ENCODE measurements around the gene PTPRD. TPM values are rescaled to one million over a fixed set of nuclear protein-coding genes. Genes with fewer than 3 reads are reported as not detected.
A peak's percentile ranks its signal among the peaks of the same experiment; 100 is the strongest.
"Not testable (repeated sequence)": the region's sequence is repeated elsewhere in the genome, so short reads cannot be mapped to it uniquely, and the experiment has no call there.

Gene PTPRD
- total RNA-seq, 1 donor from 2014 or later: 1.8 TPM

DNA sequence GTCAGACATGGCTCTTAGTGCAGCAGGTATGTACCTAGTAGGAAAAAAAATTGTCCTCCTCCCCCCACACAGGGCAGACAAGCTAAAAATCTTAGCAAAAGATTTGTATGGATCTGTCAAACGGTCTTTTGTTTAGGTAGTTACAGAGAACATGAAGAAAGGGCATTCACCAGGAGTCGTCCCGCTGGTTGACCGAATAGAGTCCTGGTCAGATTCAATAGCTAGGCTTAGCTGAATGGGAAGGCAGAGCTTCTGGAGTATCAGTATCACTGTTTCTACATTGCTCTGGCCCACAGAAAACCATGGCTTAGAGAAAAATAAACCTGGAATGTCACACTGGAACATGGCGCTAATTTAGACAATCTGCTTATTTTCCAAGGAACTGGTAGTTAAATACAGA, 642.3 kb downstream of the PTPRD start:
- DNase-seq (ENCODE audit: low read depth in 2 of 2): no peak

DNA sequence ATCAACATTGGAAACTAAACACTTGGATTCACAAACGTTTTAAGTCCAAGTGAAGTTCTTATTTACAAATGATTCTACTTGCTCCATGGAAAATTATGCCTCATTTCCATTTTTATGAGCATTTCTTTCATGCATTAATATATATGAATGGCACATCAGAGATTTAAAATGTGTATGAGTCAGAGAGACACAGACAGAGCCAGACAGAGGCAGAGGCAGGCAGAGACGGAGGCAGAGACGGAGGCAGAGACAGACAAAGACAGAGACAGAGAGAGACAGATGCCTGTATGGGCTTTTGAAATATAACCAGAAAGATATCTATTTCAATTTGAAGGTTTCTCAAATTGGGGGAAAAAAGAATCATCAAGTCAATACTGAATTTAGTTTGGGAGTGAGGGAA, 649.0 kb downstream of the PTPRD start:
- no peak for DNase-seq (ENCODE audit: low read depth in 2 of 2)

GRCh38 chr9:9961934-9962333, 650.9 kb downstream of the PTPRD start:
- DNase-seq (ENCODE audit: low read depth in 2 of 2): no peak

- DNase-seq (ENCODE audit: low read depth in 2 of 2): no peak
Observed at GRCh38 chr9:9961487-9961886, 651.3 kb downstream of the PTPRD start.

GRCh38 chr9:9951556-9952160, 661.1 kb downstream of the PTPRD start:
- DNase-seq (ENCODE audit: low read depth in 2 of 2): no peak

GRCh38 chr9:9950813-9951212, 662.0 kb downstream of the PTPRD start:
- DNase-seq (ENCODE audit: low read depth in 2 of 2): no peak

- no peak for DNase-seq (ENCODE audit: low read depth in 2 of 2)
Observed at GRCh38 chr9:9949978-9950377, 662.8 kb downstream of the PTPRD start.

DNA sequence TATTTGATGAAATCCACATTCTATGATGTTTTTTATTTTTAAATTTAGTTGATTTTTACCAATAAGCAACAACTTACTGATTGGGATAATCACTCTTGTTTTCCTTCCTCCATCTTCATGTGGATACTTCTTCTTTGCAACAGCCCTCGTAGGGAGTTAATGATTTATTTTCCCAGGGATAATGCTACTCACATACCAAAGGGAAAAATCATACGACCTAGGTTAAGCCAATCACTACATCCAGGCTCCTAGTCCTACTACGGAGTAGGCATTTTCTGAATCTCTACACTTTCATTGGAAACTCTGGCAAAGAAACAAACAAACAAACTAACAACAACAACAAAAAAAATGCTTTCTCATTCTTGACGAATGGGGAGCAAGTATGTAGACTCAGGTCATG, 663.4 kb downstream of the PTPRD start:
- no peak for DNase-seq (ENCODE audit: low read depth in 2 of 2)

DNA sequence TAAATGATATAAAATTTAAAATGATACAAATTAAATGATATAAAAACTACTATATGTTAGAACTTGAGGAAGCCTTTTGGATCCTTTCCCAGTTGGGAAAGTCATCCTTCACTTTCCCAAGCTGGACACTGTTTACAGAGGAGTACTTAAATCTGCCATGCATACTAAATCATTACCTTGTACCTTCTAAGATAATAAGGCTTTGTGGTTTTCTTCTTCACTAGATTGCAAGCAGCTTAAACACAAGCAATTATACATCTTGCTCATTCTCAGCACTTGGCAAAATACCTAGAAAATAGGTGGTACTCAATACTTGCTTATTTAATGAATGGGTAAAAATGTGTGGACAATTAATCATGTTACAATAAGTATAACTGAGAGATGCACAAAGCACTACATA, 666.8 kb downstream of the PTPRD start:
- no peak for DNase-seq (ENCODE audit: low read depth in 2 of 2)

DNA sequence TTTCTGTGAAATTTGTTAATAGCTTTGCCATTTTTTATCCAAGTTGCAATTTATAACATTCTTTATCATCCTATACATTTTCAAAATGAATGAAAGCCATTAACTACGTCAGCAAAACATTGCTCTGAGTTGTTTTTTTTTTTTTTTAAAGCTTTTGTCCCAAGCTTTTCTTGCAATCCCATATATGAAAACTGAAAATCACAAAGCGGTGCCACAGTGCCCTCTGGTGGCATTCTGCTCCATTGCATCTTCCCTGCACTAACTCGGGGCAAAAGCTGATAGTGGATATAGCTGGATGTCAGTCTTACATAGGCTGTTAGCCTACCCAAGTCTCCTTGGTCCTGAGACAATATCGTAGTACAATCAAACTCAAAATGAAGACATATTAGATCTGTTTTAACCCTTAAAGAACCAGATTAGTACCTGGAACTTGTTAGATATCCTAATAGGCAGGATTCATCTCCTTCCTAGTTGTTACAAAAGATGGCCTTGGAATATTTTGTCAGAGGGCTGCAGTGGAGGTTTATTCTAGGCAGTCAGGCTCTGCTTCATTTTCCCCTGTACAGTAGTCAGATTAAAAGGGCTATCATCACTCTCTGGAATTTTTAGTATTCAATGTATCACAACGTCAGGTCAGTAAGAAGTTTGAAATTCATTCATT, 669.9 kb downstream of the PTPRD start:
- DNase-seq (ENCODE audit: low read depth in 2 of 2): peak; percentile 32 to 51

- no peak for DNase-seq (ENCODE audit: low read depth in 2 of 2)
Observed at GRCh38 chr9:9938432-9938831, 674.4 kb downstream of the PTPRD start.

- not testable (repeated sequence) for DNase-seq (ENCODE audit: low read depth in 2 of 2)
Observed at GRCh38 chr9:9931464-9931863, 681.3 kb downstream of the PTPRD start.

DNA sequence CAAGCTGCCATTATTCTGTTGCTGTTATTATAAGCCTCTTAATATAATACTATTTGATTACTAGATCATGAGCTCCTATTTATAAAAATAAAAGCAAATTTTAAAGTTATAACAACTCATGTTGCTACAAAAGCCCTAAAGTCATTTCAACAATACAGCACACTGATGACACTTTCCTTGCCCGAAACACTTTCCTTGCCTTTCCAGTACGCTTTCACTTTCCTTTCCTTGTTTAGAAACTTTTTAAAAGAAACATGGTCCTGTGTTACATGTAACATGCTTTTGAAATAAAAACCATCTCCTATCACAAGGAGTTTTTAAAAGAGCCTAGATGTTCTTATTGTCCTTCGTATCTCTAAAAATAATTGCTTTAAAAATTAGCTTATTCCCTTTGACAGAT, 688.4 kb downstream of the PTPRD start:
- no peak for DNase-seq (ENCODE audit: low read depth in 2 of 2)

GRCh38 chr9:9921805-9922204, 691.0 kb downstream of the PTPRD start:
- DNase-seq (ENCODE audit: low read depth in 2 of 2): no peak

DNA sequence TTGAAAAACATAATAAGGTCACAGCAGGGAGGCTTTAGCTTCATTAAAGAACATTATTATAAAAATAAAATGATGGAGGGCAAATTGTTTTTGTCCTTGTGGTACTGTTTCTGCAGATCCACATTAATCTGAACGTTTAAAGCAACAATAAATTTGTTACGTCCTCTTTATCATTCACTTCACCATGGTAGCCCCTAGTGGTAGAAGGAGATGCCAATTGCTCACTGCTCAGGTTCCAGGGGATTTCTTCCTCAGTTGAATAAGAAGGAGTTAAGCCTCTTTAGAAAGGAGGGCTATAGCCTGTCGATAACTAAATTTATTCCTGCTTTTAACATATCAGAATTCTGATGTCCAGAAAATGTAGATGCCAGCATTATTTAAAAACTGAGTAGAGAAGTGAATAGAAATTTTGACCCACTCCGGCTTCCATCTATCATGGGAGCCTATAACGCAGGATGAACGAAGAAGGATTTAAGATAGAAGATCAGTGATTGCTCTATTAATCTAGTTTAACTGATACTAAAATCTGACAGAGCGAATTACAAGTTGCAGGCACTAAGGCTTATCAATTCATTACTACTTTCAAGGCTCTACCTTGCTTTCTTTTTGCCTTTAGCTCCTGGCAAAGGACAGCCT, 692.3 kb downstream of the PTPRD start:
- no peak for DNase-seq (ENCODE audit: low read depth in 2 of 2)

DNA sequence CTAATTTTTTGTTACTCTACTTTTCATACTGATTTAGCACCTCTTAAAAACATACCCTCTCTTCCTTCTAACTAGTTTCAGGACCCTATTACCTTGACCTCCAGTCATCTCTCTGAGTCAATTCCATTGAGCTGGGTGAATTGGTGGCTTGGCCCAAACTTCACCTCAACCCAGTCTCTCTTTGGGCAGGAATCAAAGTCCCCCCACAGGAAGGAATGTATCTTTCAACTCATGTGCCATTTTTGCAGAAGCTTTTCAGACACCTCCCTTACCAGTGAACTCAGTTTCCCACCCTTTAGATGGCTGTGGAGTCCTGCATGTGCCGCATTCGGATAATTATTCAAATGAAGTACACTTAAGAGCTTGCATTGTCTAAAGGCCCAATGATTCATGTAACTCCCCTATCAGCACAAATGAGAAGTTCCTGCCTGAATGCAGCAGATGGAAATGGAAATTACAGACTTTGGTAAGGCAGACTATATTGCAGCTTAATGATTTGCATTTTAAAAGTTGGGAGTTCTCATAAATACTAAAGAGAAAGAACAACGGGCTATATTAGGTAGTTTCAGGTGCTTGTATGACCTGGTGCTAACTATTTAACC, 693.5 kb downstream of the PTPRD start:
- no peak for DNase-seq (ENCODE audit: low read depth in 2 of 2)

- no peak for DNase-seq (ENCODE audit: low read depth in 2 of 2)
Observed at GRCh38 chr9:9917400-9917799, 695.4 kb downstream of the PTPRD start.

DNA sequence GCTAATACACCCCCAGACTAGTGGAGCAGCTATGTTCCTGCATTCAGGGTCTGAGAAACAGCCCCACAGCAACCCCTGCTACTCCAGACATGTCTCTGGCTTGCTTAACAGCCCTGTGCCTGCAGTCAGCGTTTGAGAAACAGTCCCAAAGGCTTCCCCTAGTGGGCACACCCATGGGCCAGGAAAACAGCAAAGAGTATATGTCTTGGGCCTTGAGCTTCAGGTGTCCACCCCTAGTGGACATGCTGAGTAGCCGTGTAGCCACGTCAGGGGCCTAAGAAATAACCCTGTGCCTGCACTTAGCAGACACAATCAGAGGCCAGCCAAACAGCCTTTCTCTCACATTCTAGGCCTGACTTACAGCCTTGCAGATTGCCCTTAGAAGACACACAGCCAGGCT, 698.6 kb downstream of the PTPRD start:
- DNase-seq (ENCODE audit: low read depth in 2 of 2): no peak

DNA sequence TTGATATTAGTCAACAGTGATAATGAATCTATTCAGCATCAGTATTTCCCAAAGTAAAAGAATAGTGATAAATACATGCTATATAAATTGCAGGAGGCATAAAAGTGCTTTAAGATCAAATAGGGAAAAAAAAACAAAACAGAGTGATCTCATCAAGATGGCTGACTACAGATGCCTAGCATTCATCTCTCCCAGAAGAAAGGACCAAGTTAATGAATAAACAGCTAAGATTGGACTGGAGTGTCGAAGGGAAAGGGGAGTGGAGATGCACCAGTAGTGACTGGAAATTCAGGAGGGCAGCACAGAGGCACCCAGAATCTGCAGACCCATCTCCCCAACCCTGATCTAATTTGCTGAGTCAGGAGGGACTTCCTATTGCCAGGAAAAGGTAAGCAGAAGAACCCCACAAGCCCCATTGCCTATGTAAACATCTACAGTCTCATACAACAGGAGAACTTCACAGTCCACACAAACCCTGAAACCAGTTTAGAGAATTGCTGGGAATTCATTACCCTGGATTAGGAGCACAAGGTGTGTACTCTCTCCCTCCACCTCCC, 699.4 kb downstream of the PTPRD start:
- no peak for DNase-seq (ENCODE audit: low read depth in 2 of 2)

GRCh38 chr9:9912459-9912858, 700.3 kb downstream of the PTPRD start:
- no peak for DNase-seq (ENCODE audit: low read depth in 2 of 2)

DNA sequence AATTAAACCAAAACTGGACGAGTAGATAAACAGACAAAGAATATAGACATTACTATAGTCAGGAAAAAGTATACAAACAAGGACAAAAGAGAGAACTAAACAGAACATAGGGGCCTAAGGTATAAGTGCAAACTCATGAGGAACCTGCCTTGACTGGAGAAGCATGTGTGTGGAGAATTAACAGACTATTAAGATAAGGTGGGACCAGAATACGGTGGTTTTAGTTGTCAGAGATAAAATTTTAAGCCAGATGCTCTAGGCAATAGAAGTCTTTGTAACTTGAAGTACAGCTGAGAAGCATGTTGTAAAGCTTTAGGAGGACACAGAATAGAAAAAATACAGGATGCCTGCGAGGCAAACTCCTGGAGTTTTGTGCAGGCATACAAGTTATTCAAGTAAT, 707.1 kb downstream of the PTPRD start:
- DNase-seq (ENCODE audit: low read depth in 2 of 2): no peak

- DNase-seq (ENCODE audit: low read depth in 2 of 2): no peak
Observed at GRCh38 chr9:9904041-9904440, 708.8 kb downstream of the PTPRD start.

All from dermis microvascular lymphatic vessel endothelial cell (primary cell).